GM12878 (cell line): Measurements from ENCODE around the gene YPEL3.

Experiments used
- BMI1 ChIP-seq: fragments of 450-650 bp; IDR thresholded peaks from 2 replicates; pipeline ENCODE4 v1.6.1; 2016; ENCODE audit warnings: mild to moderate bottlenecking, moderate library complexity, borderline replicate concordance
- CHD4 ChIP-seq: fragments of 200-600 bp; sonication (generic); IDR thresholded peaks from 2 replicates; pipeline ENCODE4 v1.6.1; 2016; ENCODE audit warnings: mild to moderate bottlenecking
- CTCF ChIP-seq, 3 experiments: IDR thresholded peaks in 2 of 3; conservative IDR thresholded peaks in 1 of 3; 2 replicates each; pipeline ENCODE4 v1.5.1; 2011; ENCODE audit warnings: low read depth in 3 of 3, low read length in 3 of 3, mild to moderate bottlenecking in 3 of 3, control low read depth in 2 of 3, moderate library complexity in 2 of 3, inconsistent platforms in 1 of 3, mixed read lengths in 1 of 3; ENCODE audit not compliant: control insufficient read depth in 2 of 3, insufficient read depth in 1 of 3; ENCODE audit errors: extremely low read depth in 1 of 3
- EZH2 ChIP-seq: IDR thresholded peaks from 2 replicates; pipeline ENCODE4 v1.6.1; 2012; ENCODE audit warnings: low read depth, mild to moderate bottlenecking, control low read depth, inconsistent platforms, low read length, borderline replicate concordance; ENCODE audit not compliant: control insufficient read depth
- PML ChIP-seq: IDR thresholded peaks from 2 replicates; pipeline ENCODE4 v1.6.1; 2012; ENCODE audit warnings: low read length, inconsistent platforms
- RFX5 ChIP-seq: IDR thresholded peaks from 2 replicates; pipeline ENCODE4 v1.6.1; 2011; ENCODE audit warnings: low read depth, low read length, improper control_type of control experiment
- SRF ChIP-seq, 2 experiments: IDR thresholded peaks; 2 replicates each; pipeline ENCODE4 v1.6.1; 2011; ENCODE audit warnings: low read depth in 2 of 2, low read length in 2 of 2, mild to moderate bottlenecking in 1 of 2, moderate library complexity in 1 of 2
- TAF1 ChIP-seq: IDR thresholded peaks from 2 replicates; pipeline ENCODE4 v1.6.1; 2011; ENCODE audit warnings: mild to moderate bottlenecking, low read depth, low read length, borderline replicate concordance
- ZNF207 ChIP-seq: fragments of 450-650 bp; IDR thresholded peaks from 2 replicates; pipeline ENCODE4 v1.6.1; 2014; ENCODE audit warnings: antibody characterized with exemption, mild to moderate bottlenecking, borderline replicate concordance

- TF ChIP-seq PML, result no peak
- peak; percentile 99 for TF ChIP-seq BMI1
- 0 out of 2 replicates have a peak, but pooled peaks have one; percentile 2 for TF ChIP-seq TAF1
- TF ChIP-seq ZNF207, result no peak
- TF ChIP-seq RFX5, result peak; percentile 47; the same call in 1 of the 2 replicates
- no peak for TF ChIP-seq SRF (IDR thresholded peaks at IDR 0.05; ENCODE audit: low read depth in 2 of 2, low read length in 2 of 2)
- TF ChIP-seq CTCF (IDR thresholded peaks at IDR 0.05 in 2 of 3, conservative IDR thresholded peaks at IDR 0.05 in 1 of 3; ENCODE audit: control insufficient read depth in 2 of 3, extremely low read depth in 1 of 3, insufficient read depth in 1 of 3, low read depth in 3 of 3, low read length in 3 of 3), result no peak
- TF ChIP-seq CHD4, result no peak
- no peak for TF ChIP-seq EZH2
Observed at GRCh38 chr16:30052671-30053372, 43.2 kb downstream of the YPEL3 start.
